A549 (cell line): ENCODE data around the gene SYNE2. TPM values are rescaled to one million over a fixed set of nuclear protein-coding genes. Genes with fewer than 3 reads are reported as not detected.

Source experiments
- ATAC-seq, 2 experiments: fragments of 200-7000 bp in 1 of 2; fragments of >200 bp in 1 of 2; cut with Nextera tagmentation in 1 of 2; cut with Tn5 transposase in 1 of 2; 3 replicates each; pipeline versions ENCODE4 v1.8.0 to v1.9.1; 2018 to 2020; ENCODE audit warnings: mild to moderate bottlenecking in 1 of 2, moderate library complexity in 1 of 2
- CTCF ChIA-PET: fragments of 300-600 bp; sonication (Branson Sonifier 250); formaldehyde crosslinking; extraction: SDS; loops from one replicate; lab custom pipeline; 2021; ENCODE audit warnings: antibody characterized with exemption, inconsistent platforms; lab: Yijun Ruan, JAX
- POLR2A ChIA-PET: fragments of 350-600 bp; formaldehyde crosslinking; extraction: SDS; loops from one replicate; lab custom pipeline; 2021; ENCODE audit warnings: antibody characterized with exemption, inconsistent platforms; lab: Yijun Ruan, JAX
- DNase-seq, 2 experiments: peaks; one replicate each; pipeline versions ENCODE4 v3.0.0 to v3.0.0-alpha.2; 2011 to 2016; ENCODE audit warnings: low read depth in 1 of 2, low spot score in 1 of 2
- FAIRE-seq: peaks from 2 replicates; lab custom pipeline; 2011; peaks lifted over from hg19 to GRCh38; lab: Jason Lieb, UNC
- H3K27ac ChIP-seq, 2 experiments: fragments of >200 bp; sonication (Bioruptor Twin); formaldehyde crosslinking; 3 replicates each; pipeline ENCODE4 v1.5.1; 2016 to 2017
- H3K4me1 ChIP-seq: fragments of >200 bp; sonication (Bioruptor Twin); formaldehyde crosslinking; 3 replicates; pipeline ENCODE4 v1.6.1; 2016
- H3K4me2 ChIP-seq: fragments of >200 bp; sonication (Bioruptor Twin); formaldehyde crosslinking; 3 replicates; pipeline ENCODE4 v1.6.1; 2016
- H3K4me3 ChIP-seq: fragments of >200 bp; sonication (Bioruptor Twin); formaldehyde crosslinking; 3 replicates; pipeline ENCODE4 v1.5.1; 2016
- H3K9me3 ChIP-seq: fragments of >200 bp; sonication (Bioruptor Twin); formaldehyde crosslinking; 3 replicates; pipeline ENCODE4 v1.6.1; 2016
- BCL3 ChIP-seq: fragments of >200 bp; sonication (Bioruptor Twin); formaldehyde crosslinking; IDR thresholded peaks from 3 replicates; pipeline ENCODE4 v1.6.1; 2016
- CBX2 ChIP-seq: fragments of 200-600 bp; sonication (generic); IDR thresholded peaks from 2 replicates; pipeline ENCODE4 v1.6.1; 2016; ENCODE audit warnings: low read depth, mild to moderate bottlenecking, borderline replicate concordance
- CHD2 ChIP-seq: fragments of 150-350 bp; IDR thresholded peaks from 2 replicates; pipeline ENCODE4 v1.6.1; 2014; ENCODE audit warnings: low read length; ENCODE audit not compliant: partially characterized antibody
- CHD4 ChIP-seq: fragments of 200-600 bp; sonication (generic); IDR thresholded peaks from 2 replicates; pipeline ENCODE4 v1.6.1; 2016; ENCODE audit warnings: antibody characterized with exemption, mild to moderate bottlenecking, borderline replicate concordance
- E2F6 ChIP-seq: IDR thresholded peaks from 2 replicates; pipeline ENCODE4 v1.6.1; 2012; ENCODE audit warnings: low read depth, borderline replicate concordance
- EP300 ChIP-seq, 2 experiments: fragments of >200 bp; sonication (Bioruptor Twin); formaldehyde crosslinking; IDR thresholded peaks; 2 replicates in 1 of 2; 3 replicates in 1 of 2; pipeline ENCODE4 v1.6.1; 2016 to 2017
- ESRRA ChIP-seq: fragments of 150-350 bp; IDR thresholded peaks from 2 replicates; pipeline ENCODE4 v1.6.1; 2014; ENCODE audit warnings: mild to moderate bottlenecking, low read length, borderline replicate concordance
- FOSL2 ChIP-seq, 2 experiments: fragments of 450-650 bp in 1 of 2; fragments of >200 bp in 1 of 2; sonication (Bioruptor Twin) in 1 of 2; formaldehyde crosslinking; IDR thresholded peaks; 2 replicates each; pipeline versions ENCODE4 v1.5.0 to v1.6.1; 2016 to 2020; ENCODE audit warnings: mild to moderate bottlenecking in 1 of 2, moderate library complexity in 1 of 2
- HEYL ChIP-seq: fragments of 250-450 bp; sonication (Bioruptor Pico); IDR thresholded peaks from 2 replicates; pipeline ENCODE4 v1.8.0; 2021; ENCODE audit warnings: mild to moderate bottlenecking, moderate library complexity
- JUNB ChIP-seq: fragments of >200 bp; sonication (Bioruptor Twin); formaldehyde crosslinking; IDR thresholded peaks from 2 replicates; pipeline ENCODE4 v1.6.1; 2016
- KDM1A ChIP-seq: fragments of 200-600 bp; sonication (generic); IDR thresholded peaks from 2 replicates; pipeline ENCODE4 v1.6.1; 2016; ENCODE audit warnings: low read depth, mild to moderate bottlenecking
- NFE2L2 ChIP-seq: fragments of 150-350 bp; conservative IDR thresholded peaks from 2 replicates; pipeline ENCODE4 v1.6.1; 2014; ENCODE audit warnings: low read length
- NR3C1 ChIP-seq: fragments of >200 bp; sonication (Bioruptor Twin); formaldehyde crosslinking; IDR thresholded peaks from 3 replicates; pipeline ENCODE4 v1.6.1; 2017
- POLR2A ChIP-seq: IDR thresholded peaks from 2 replicates; pipeline ENCODE4 v1.6.1; 2012; ENCODE audit warnings: mild to moderate bottlenecking, low read length
- RAD21 ChIP-seq, 2 experiments: fragments of >200 bp in 1 of 2; sonication (Bioruptor Twin) in 1 of 2; formaldehyde crosslinking in 1 of 2; IDR thresholded peaks in 1 of 2; conservative IDR thresholded peaks in 1 of 2; 2 replicates in 1 of 2; 3 replicates in 1 of 2; pipeline ENCODE4 v1.6.1; 2012 to 2018; ENCODE audit warnings: inconsistent platforms in 1 of 2
- RCOR1 ChIP-seq: fragments of 150-350 bp; IDR thresholded peaks from 2 replicates; pipeline ENCODE4 v1.6.1; 2014; ENCODE audit warnings: antibody characterized with exemption, low read length, low read depth
- REST ChIP-seq: fragments of 200-600 bp; sonication (generic); IDR thresholded peaks from 2 replicates; pipeline ENCODE4 v1.6.1; 2016; ENCODE audit warnings: antibody characterized with exemption, mild to moderate bottlenecking, moderate library complexity
- RNF2 ChIP-seq: fragments of 200-600 bp; sonication (generic); IDR thresholded peaks from 2 replicates; pipeline ENCODE4 v1.6.1; 2016; ENCODE audit warnings: low read depth, mild to moderate bottlenecking, antibody characterized with exemption, moderate library complexity, borderline replicate concordance
- TFCP2L1 ChIP-seq: fragments of 250-450 bp; sonication (Bioruptor Pico); IDR thresholded peaks from 2 replicates; pipeline ENCODE4 v1.5.0; 2021; ENCODE audit warnings: mild to moderate bottlenecking
- USF2 ChIP-seq: fragments of 450-650 bp; IDR thresholded peaks from 2 replicates; pipeline ENCODE4 v1.6.1; 2014; ENCODE audit warnings: antibody characterized with exemption
- ZC3H11A ChIP-seq: fragments of 450-650 bp; IDR thresholded peaks from 2 replicates; pipeline ENCODE4 v1.6.1; 2014; ENCODE audit warnings: antibody characterized with exemption, mild to moderate bottlenecking
- ZFP36 ChIP-seq: fragments of 450-650 bp; IDR thresholded peaks from 2 replicates; pipeline ENCODE4 v1.6.1; 2014; ENCODE audit warnings: borderline replicate concordance; ENCODE audit not compliant: partially characterized antibody
- WGBS: methylation state at CpG from one replicate; pipeline ENCODE4 v1.1.6; 2017; ENCODE audit errors: missing lambda C conversion rate; 5-methylcytosine and 5-hydroxymethylcytosine counted together
- polyA plus RNA-seq, 4 experiments: library from polyadenylated mRNA; depleted of rRNA in 3 of 4; stranded (reverse); fragments of >200 nt; fragmentation: RNase III in 1 of 4; extraction: RNeasy Plus Mini Kit Qiagen cat#74134 plus additional on column Dnase treatment in 1 of 4; gene quantifications; 2 replicates in 3 of 4; 3 replicates in 1 of 4; pipeline ENCODE4 v1.2.3, GENCODE V29; 2011 to 2017

SYNE2 gene
- polyA plus RNA-seq, 2 of the 4 experiments (the other 2 are of a cell fraction): 3.4 to 11.3 TPM

GRCh38 chr14:64008016-64008415 lies 155.2 kb downstream of the SYNE2 start (continued):
- TF ChIP-seq REST: no peak
- TF ChIP-seq, all 56 proteins: peak for 0

GRCh38 chr14:64012003-64012402 lies 159.2 kb downstream of the SYNE2 start:
- H3K4me2 ChIP-seq: no peak overlapping the region
- 90% methylated on average over 3 of the region's 3 CpGs for WGBS
- H3K4me1 ChIP-seq: no peaks in the 10 kb centered on the region
- CTCF ChIA-PET: interaction anchor here (0.8 to 6.3 kb wide), 8 partner anchors 10 to 290 kb away, joined by 3 to 100 read pairs (median 9); partner anchors contain the start of genes ESR2 and SYNE2
- TF ChIP-seq ZFP36 (no peak), RAD21 (conservative IDR thresholded peaks at IDR 0.05 in 1 of 2, IDR thresholded peaks at IDR 0.05 in 1 of 2) (no peak), CHD2 (no peak)
- TF ChIP-seq, all 56 proteins: peak for 0
- DNase-seq (no peak), ATAC-seq (no peak), FAIRE-seq (no peak)
- Histone ChIP-seq H3K27ac (no peak overlapping the region), H3K4me3 (no peak overlapping the region), H3K9me3 (0 out of 3 replicates have a peak, but pooled peaks cover 3% of the 10 kb centered on the region)
- POLR2A ChIA-PET: no interaction called here

- no peak for DNase-seq
- Histone ChIP-seq H3K9me3 (0 out of 3 replicates have a peak, but pooled peaks cover 3% of the 10 kb centered on the region), H3K4me1 (no peaks in the 10 kb centered on the region), H3K4me3 (no peak overlapping the region), H3K27ac (no peak overlapping the region), H3K4me2 (no peak overlapping the region)
- no peak for FAIRE-seq
- ChIA-PET POLR2A (no interaction called here), CTCF (interaction anchor here (5.3 to 6.3 kb wide), 2 partner anchors 283 to 290 kb away, joined by 99 to 100 read pairs; partner anchors contain the start of gene ESR2)
- ATAC-seq: no peak
- WGBS: 96% methylated on average over 1 of the region's 1 CpG
- no peak for TF ChIP-seq EP300 (IDR thresholded peaks at IDR 0.05)
- TF ChIP-seq BCL3: no peak
- no peak for TF ChIP-seq TFCP2L1 (CRISPR knock-in tag)
- TF ChIP-seq CHD4: no peak
- TF ChIP-seq ESRRA: no peak
- TF ChIP-seq REST: no peak
- no peak for TF ChIP-seq RCOR1
- TF ChIP-seq FOSL2 (IDR thresholded peaks at IDR 0.05): no peak
- no peak for TF ChIP-seq FOSL2 (CRISPR knock-in tag; IDR thresholded peaks at IDR 0.05)
- TF ChIP-seq NFE2L2: no peak
- no peak for TF ChIP-seq POLR2A
- TF ChIP-seq NR3C1: no peak
- no peak for TF ChIP-seq USF2
- TF ChIP-seq RNF2: no peak
- TF ChIP-seq JUNB: no peak
- TF ChIP-seq CBX2: no peak
- no peak for TF ChIP-seq ZC3H11A
- no peak for TF ChIP-seq HEYL (CRISPR knock-in tag)
- no peak for TF ChIP-seq E2F6
- TF ChIP-seq KDM1A: no peak
Observed at GRCh38 chr14:64012720-64013119, 159.9 kb downstream of the SYNE2 start.
